ENCODE measurements around the gene CTXN2.

- TF ChIP-seq CTCF (IDR thresholded peaks at IDR 0.05): no peak
- no peak for TF ChIP-seq POLR2A (IDR thresholded peaks at IDR 0.05)
- TF ChIP-seq EP300 (IDR thresholded peaks at IDR 0.05): no peak
Measured at GRCh38 chr15:48185529-48185928, 5.9 kb upstream of the CTXN2 start.
